ENCODE measurements around the gene R3HDM4. TPM values are rescaled to one million over a fixed set of nuclear protein-coding genes. Genes with fewer than 3 reads are reported as not detected.
A peak's percentile ranks its signal among the peaks of the same experiment; 100 is the strongest.

The R3HDM4 gene
- total and polyA plus RNA-seq, 9 of the 15 experiments (the other 6 are each of a cell fraction or from before 2014, with no cell fraction given) = 3.2 to 154 (median 59.0) TPM

DNA sequence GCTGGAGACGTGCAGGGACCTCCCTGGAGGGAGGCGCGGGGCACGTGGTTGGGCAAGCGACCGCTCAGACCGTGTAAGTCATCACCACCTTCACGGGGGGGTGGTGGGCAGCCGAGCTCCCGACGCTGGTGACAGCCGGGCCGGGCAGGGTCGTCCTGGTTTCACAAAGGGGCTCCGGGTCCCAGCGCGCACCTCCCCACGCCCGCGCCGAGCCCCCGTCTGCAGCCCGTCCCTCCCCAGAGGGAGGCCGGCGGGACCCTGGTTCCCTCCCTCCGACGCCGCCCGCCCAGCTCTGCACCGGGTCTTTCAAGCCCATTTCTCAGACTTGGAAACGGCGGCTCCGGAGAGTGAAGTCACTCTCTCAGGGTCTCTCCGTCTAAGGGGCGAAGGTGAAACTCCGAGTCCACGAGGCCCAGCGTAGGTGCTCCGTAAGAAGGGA, 12.1 kb upstream of the R3HDM4 start (continued):
- TF ChIP-seq, protein P1, sequence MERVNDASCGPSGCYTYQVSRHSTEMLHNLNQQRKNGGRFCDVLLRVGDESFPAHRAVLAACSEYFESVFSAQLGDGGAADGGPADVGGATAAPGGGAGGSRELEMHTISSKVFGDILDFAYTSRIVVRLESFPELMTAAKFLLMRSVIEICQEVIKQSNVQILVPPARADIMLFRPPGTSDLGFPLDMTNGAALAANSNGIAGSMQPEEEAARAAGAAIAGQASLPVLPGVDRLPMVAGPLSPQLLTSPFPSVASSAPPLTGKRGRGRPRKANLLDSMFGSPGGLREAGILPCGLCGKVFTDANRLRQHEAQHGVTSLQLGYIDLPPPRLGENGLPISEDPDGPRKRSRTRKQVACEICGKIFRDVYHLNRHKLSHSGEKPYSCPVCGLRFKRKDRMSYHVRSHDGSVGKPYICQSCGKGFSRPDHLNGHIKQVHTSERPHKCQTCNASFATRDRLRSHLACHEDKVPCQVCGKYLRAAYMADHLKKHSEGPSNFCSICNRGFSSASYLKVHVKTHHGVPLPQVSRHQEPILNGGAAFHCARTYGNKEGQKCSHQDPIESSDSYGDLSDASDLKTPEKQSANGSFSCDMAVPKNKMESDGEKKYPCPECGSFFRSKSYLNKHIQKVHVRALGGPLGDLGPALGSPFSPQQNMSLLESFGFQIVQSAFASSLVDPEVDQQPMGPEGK (CRISPR knock-in tag; IDR thresholded peaks at IDR 0.05; ENCODE audit: borderline replicate concordance) = no peak
- TF ChIP-seq GABPB1 (CRISPR knock-in tag; IDR thresholded peaks at IDR 0.05) (peak; percentile 52), ZNF445 (CRISPR knock-in tag; IDR thresholded peaks at IDR 0.05; ENCODE audit: low read depth) (no peak), ZKSCAN3 (CRISPR knock-in tag; IDR thresholded peaks at IDR 0.05) (no peak), BHLHE40 (IDR thresholded peaks at IDR 0.05; ENCODE audit: low read length) (0 out of 2 replicates have a peak, but pooled peaks have one; percentile 32), POLR3A (IDR thresholded peaks at IDR 0.05; ENCODE audit: borderline replicate concordance, extremely low read depth, insufficient read depth, insufficient read length) (no peak), RFX1 (IDR thresholded peaks at IDR 0.05) (no peak), POLR2AphosphoS2 (IDR thresholded peaks at IDR 0.05; ENCODE audit: low read length) (no peak), ZNF764 (CRISPR knock-in tag; IDR thresholded peaks at IDR 0.05; ENCODE audit: low read depth) (no peak), ETV1 (tag; conservative IDR thresholded peaks at IDR 0.05; ENCODE audit: low read depth) (no peak), ZNF707 (CRISPR knock-in tag; conservative IDR thresholded peaks at IDR 0.05) (no peak), ZNF668 (CRISPR knock-in tag; IDR thresholded peaks at IDR 0.05) (no peak), ZKSCAN1 (IDR thresholded peaks at IDR 0.05; ENCODE audit: low read depth, low read length) (no peak), TGIF2 (CRISPR knock-in tag; IDR thresholded peaks at IDR 0.05) (no peak), LARP7 (IDR thresholded peaks at IDR 0.05) (no peak), ZNF57 (CRISPR knock-in tag; IDR thresholded peaks at IDR 0.05) (no peak), KAT2B (IDR thresholded peaks at IDR 0.05; ENCODE audit: low read depth, low read length) (no peak), ESRRA (IDR thresholded peaks at IDR 0.05; ENCODE audit: borderline replicate concordance, low read depth) (peak; percentile 85), MAFG (tag; conservative IDR thresholded peaks at IDR 0.05) (no peak), THRAP3 (IDR thresholded peaks at IDR 0.05; ENCODE audit: borderline replicate concordance) (no peak), MTA3 (IDR thresholded peaks at IDR 0.05; ENCODE audit: borderline replicate concordance) (no peak; the same call in 1 of the 2 replicates)
- TF ChIP-seq, protein P2, sequence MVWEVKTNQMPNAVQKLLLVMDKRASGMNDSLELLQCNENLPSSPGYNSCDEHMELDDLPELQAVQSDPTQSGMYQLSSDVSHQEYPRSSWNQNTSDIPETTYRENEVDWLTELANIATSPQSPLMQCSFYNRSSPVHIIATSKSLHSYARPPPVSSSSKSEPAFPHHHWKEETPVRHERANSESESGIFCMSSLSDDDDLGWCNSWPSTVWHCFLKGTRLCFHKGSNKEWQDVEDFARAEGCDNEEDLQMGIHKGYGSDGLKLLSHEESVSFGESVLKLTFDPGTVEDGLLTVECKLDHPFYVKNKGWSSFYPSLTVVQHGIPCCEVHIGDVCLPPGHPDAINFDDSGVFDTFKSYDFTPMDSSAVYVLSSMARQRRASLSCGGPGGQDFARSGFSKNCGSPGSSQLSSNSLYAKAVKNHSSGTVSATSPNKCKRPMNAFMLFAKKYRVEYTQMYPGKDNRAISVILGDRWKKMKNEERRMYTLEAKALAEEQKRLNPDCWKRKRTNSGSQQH (CRISPR knock-in tag; IDR thresholded peaks at IDR 0.05) = no peak
- TF ChIP-seq, protein P3, sequence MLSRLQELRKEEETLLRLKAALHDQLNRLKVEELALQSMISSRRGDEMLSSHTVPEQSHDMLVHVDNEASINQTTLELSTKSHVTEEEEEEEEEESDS (CRISPR knock-in tag; IDR thresholded peaks at IDR 0.05) = no peak
- TF ChIP-seq, protein P4, sequence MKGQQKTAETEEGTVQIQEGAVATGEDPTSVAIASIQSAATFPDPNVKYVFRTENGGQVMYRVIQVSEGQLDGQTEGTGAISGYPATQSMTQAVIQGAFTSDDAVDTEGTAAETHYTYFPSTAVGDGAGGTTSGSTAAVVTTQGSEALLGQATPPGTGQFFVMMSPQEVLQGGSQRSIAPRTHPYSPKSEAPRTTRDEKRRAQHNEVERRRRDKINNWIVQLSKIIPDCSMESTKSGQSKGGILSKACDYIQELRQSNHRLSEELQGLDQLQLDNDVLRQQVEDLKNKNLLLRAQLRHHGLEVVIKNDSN (CRISPR knock-in tag; IDR thresholded peaks at IDR 0.05) = peak; percentile 92

Measured in K562 (cell line).